Measurements from ENCODE around the gene CPPED1. TPM values are rescaled to one million over a fixed set of nuclear protein-coding genes. Genes with fewer than 3 reads are reported as not detected.

Gene CPPED1
- total RNA-seq, 2 donors from 2014 or later: 14.8 to 38.4 TPM

GRCh38 chr16:12637002-12637401 is 166.7 kb downstream of the CPPED1 start:
- no peak overlapping the region for H3K4me3 ChIP-seq
- no peaks in the 10 kb centered on the region for H3K9me3 ChIP-seq
- DNase-seq (ENCODE audit: low spot score): no peak
- H3K27me3 ChIP-seq (replicated peaks; ENCODE audit: insufficient read depth): no peaks in the 10 kb centered on the region
- H3K4me1 ChIP-seq (ENCODE audit: control insufficient read depth in 1 of 2, low read depth in 2 of 2): no peaks in the 10 kb centered on the region
- no peak for TF ChIP-seq CTCF (IDR thresholded peaks at IDR 0.05)
- no peaks in the 10 kb centered on the region for H3K36me3 ChIP-seq
- ATAC-seq (ENCODE audit: insufficient number of reproducible peaks, low FRiP score, low read depth): no peak
- H3K27ac ChIP-seq: no peak overlapping the region

DNA sequence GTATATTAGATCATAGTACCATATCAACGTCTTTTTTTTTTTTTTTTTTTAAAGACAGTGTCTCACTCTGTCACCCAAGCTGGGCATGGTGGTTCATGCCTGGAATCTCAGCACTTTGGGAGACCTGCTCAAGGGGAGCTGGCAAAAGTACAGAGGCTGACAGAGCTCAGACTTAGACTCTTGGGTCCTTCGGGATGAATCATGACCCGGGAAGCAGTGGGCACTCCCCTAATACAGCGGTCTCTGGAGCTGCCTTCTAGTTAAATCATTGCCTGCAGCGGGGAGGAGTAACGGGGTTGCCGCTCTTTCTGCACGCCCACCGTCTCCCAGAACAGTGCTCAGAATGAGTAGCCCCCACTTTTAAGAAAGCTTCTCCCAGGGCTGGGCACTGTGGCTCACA is 174.4 kb downstream of the CPPED1 start:
- Histone ChIP-seq H3K27ac (no peak overlapping the region), H3K9me3 (no peaks in the 10 kb centered on the region), H3K27me3 (replicated peaks; ENCODE audit: insufficient read depth) (no peaks in the 10 kb centered on the region), H3K4me1 (ENCODE audit: control insufficient read depth in 1 of 2, low read depth in 2 of 2) (no peaks in the 10 kb centered on the region), H3K36me3 (no peaks in the 10 kb centered on the region), H3K4me3 (no peak overlapping the region)
- DNase-seq (ENCODE audit: low spot score) (no peak), ATAC-seq (ENCODE audit: insufficient number of reproducible peaks, low FRiP score, low read depth) (no peak)
- TF ChIP-seq CTCF (IDR thresholded peaks at IDR 0.05): no peak

GRCh38 chr16:12628536-12628935 is 175.2 kb downstream of the CPPED1 start:
- H3K4me1 ChIP-seq (ENCODE audit: control insufficient read depth in 1 of 2, low read depth in 2 of 2): no peaks in the 10 kb centered on the region
- DNase-seq (ENCODE audit: low spot score) (no peak), ATAC-seq (ENCODE audit: insufficient number of reproducible peaks, low FRiP score, low read depth) (no peak)
- H3K9me3 ChIP-seq: no peaks in the 10 kb centered on the region
- no peak overlapping the region for H3K4me3 ChIP-seq
- H3K27ac ChIP-seq: no peak overlapping the region
- no peaks in the 10 kb centered on the region for H3K36me3 ChIP-seq
- H3K27me3 ChIP-seq (replicated peaks; ENCODE audit: insufficient read depth): no peaks in the 10 kb centered on the region
- no peak for TF ChIP-seq CTCF (IDR thresholded peaks at IDR 0.05)

- Histone ChIP-seq H3K4me3 (no peak overlapping the region), H3K4me1 (ENCODE audit: control insufficient read depth in 1 of 2, low read depth in 2 of 2) (no peaks in the 10 kb centered on the region), H3K9me3 (no peaks in the 10 kb centered on the region), H3K27me3 (replicated peaks; ENCODE audit: insufficient read depth) (no peaks in the 10 kb centered on the region), H3K27ac (no peak overlapping the region), H3K36me3 (no peaks in the 10 kb centered on the region)
- ATAC-seq (ENCODE audit: insufficient number of reproducible peaks, low FRiP score, low read depth) (no peak), DNase-seq (ENCODE audit: low spot score) (no peak)
- no peak for TF ChIP-seq CTCF (IDR thresholded peaks at IDR 0.05)
Measured at GRCh38 chr16:12627394-12627793, 176.3 kb downstream of the CPPED1 start.

DNA sequence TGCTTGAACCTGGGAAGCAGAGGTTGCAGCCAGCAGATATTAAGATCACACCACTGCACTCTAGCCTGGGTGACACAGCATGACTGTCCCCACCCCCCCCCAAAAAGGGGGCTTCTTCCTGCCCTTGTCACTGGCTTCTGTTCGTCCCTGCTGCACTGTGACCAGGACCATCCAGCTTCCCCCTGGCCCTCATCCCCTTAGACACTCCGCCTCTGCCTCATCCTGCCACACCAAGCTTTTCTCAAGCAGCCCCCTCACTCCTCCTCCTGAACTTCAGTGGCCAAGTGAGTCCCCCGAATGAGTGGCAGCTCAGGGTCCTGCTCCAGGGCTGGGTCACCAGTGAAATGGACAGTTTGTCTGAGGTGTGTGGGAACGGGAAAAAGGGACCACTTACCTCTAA is 177.3 kb downstream of the CPPED1 start:
- Histone ChIP-seq H3K27me3 (replicated peaks; ENCODE audit: insufficient read depth) (no peaks in the 10 kb centered on the region), H3K4me3 (no peak overlapping the region), H3K36me3 (no peaks in the 10 kb centered on the region), H3K9me3 (no peaks in the 10 kb centered on the region), H3K27ac (no peak overlapping the region), H3K4me1 (ENCODE audit: control insufficient read depth in 1 of 2, low read depth in 2 of 2) (no peaks in the 10 kb centered on the region)
- no peak for TF ChIP-seq CTCF (IDR thresholded peaks at IDR 0.05)
- ATAC-seq (ENCODE audit: insufficient number of reproducible peaks, low FRiP score, low read depth) (no peak), DNase-seq (ENCODE audit: low spot score) (no peak)
